Cardiac muscle cell (in vitro differentiated cells and primary cell): ENCODE results near the gene GDA. TPM values are rescaled to one million over a fixed set of nuclear protein-coding genes. Genes with fewer than 3 reads are reported as not detected.

Experiments
- DNase-seq, 2 donors: peaks; one replicate each; pipeline versions ENCODE4 v3.0.0 to v3.0.0-alpha.2; 2010 to 2017; ENCODE audit warnings: low read depth in 1 of 2, low spot score in 1 of 2
- H3K27ac ChIP-seq: fragments of 200-600 bp; sonication (generic); 2 replicates; pipeline ENCODE4 v1.5.1; 2016
- H3K27me3 ChIP-seq: fragments of 200-600 bp; sonication (generic); 2 replicates; pipeline ENCODE4 v1.6.0; 2016; ENCODE audit warnings: control low read depth
- H3K36me3 ChIP-seq: fragments of 200-600 bp; sonication (generic); 2 replicates; pipeline ENCODE4 v1.5.1; 2016; ENCODE audit warnings: control low read depth
- H3K4me1 ChIP-seq: fragments of 200-600 bp; sonication (generic); 2 replicates; pipeline ENCODE4 v1.8.1; 2017; ENCODE audit warnings: low read depth, mild to moderate bottlenecking, mixed run types
- H3K4me3 ChIP-seq: fragments of 200-600 bp; sonication (generic); 2 replicates; pipeline ENCODE4 v1.5.1; 2016; ENCODE audit warnings: mild to moderate bottlenecking
- H3K9me3 ChIP-seq: fragments of 200-600 bp; sonication (generic); 2 replicates; pipeline ENCODE4 v1.5.1; 2017; ENCODE audit warnings: low read depth, mild to moderate bottlenecking, control low read depth
- polyA plus RNA-seq: library from polyadenylated mRNA; unstranded; fragments of >200 nt; fragmentation: Nextera tagmentation; extraction: Ambion mirVana; gene quantifications from 2 replicates; pipeline ENCODE4 v1.2.1, GENCODE V29; 2016
- total RNA-seq: library from RNA; depleted of rRNA; stranded (reverse); fragments of >200 nt; gene quantifications from 2 replicates; pipeline ENCODE4 v1.2.3, GENCODE V29; 2016
- TF ChIP-seq, protein P1 (sequence below): IDR thresholded peaks from 2 replicates; pipeline ENCODE4 v1.5.1; 2012; ENCODE audit warnings: low read depth, mild to moderate bottlenecking, low read length

GDA gene
- total and polyA plus RNA-seq, 2 experiments from 2014 or later, result 0.18 to 0.59 TPM

- no peaks in the 10 kb centered on the region for H3K27me3 ChIP-seq
- H3K9me3 ChIP-seq, result no peaks in the 10 kb centered on the region
- no peak overlapping the region for H3K4me3 ChIP-seq
- no peak for DNase-seq
- H3K27ac ChIP-seq, result no peak overlapping the region
- no peaks in the 10 kb centered on the region for H3K36me3 ChIP-seq
- no peaks in the 10 kb centered on the region for H3K4me1 ChIP-seq
- TF ChIP-seq, protein P1, sequence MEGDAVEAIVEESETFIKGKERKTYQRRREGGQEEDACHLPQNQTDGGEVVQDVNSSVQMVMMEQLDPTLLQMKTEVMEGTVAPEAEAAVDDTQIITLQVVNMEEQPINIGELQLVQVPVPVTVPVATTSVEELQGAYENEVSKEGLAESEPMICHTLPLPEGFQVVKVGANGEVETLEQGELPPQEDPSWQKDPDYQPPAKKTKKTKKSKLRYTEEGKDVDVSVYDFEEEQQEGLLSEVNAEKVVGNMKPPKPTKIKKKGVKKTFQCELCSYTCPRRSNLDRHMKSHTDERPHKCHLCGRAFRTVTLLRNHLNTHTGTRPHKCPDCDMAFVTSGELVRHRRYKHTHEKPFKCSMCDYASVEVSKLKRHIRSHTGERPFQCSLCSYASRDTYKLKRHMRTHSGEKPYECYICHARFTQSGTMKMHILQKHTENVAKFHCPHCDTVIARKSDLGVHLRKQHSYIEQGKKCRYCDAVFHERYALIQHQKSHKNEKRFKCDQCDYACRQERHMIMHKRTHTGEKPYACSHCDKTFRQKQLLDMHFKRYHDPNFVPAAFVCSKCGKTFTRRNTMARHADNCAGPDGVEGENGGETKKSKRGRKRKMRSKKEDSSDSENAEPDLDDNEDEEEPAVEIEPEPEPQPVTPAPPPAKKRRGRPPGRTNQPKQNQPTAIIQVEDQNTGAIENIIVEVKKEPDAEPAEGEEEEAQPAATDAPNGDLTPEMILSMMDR, result no peak
Measured at GRCh38 chr9:72193478-72193881, 44.2 kb downstream of the GDA start.

GRCh38 chr9:72199238-72199637 is 50.0 kb downstream of the GDA start:
- Histone ChIP-seq H3K9me3 (no peaks in the 10 kb centered on the region), H3K27me3 (no peaks in the 10 kb centered on the region), H3K27ac (no peak overlapping the region), H3K4me1 (no peaks in the 10 kb centered on the region), H3K36me3 (no peaks in the 10 kb centered on the region), H3K4me3 (no peak overlapping the region)
- no peak for DNase-seq
- TF ChIP-seq, protein P1, result no peak

GRCh38 chr9:72200452-72200851 is 51.2 kb downstream of the GDA start:
- Histone ChIP-seq H3K9me3 (no peaks in the 10 kb centered on the region), H3K27me3 (no peaks in the 10 kb centered on the region), H3K27ac (no peak overlapping the region), H3K4me1 (no peaks in the 10 kb centered on the region), H3K36me3 (no peaks in the 10 kb centered on the region), H3K4me3 (no peak overlapping the region)
- TF ChIP-seq, protein P1, result no peak
- DNase-seq, result no peak

DNA sequence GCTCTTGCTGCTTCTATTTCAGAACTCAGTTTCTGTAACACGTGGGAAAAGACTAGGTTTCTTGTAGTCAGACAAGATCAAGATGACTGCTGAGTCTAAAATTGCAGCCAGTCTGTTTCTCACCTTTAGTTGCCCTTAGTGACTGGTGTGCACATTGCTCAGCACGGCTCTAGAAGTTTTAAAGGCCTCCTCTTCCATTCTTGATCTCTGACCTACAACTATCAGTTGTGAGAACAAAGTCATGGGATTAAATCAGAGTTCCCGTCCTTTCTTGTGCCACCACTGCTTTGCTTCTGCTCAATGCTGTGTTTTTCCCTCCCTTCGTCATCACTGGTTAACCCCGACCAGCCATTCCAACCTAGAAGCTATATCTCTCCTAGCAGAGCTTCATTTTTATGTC is 52.8 kb downstream of the GDA start:
- Histone ChIP-seq H3K36me3 (no peaks in the 10 kb centered on the region), H3K4me3 (no peak overlapping the region), H3K27ac (no peak overlapping the region), H3K27me3 (no peaks in the 10 kb centered on the region), H3K9me3 (no peaks in the 10 kb centered on the region), H3K4me1 (no peaks in the 10 kb centered on the region)
- no peak for DNase-seq
- TF ChIP-seq, protein P1, result no peak

- TF ChIP-seq, protein P1, result peak; percentile 60
- peak; percentile 40 to 42 for DNase-seq
- no peaks in the 10 kb centered on the region for H3K36me3 ChIP-seq
- H3K9me3 ChIP-seq, result no peaks in the 10 kb centered on the region
- no peaks in the 10 kb centered on the region for H3K4me1 ChIP-seq
- no peaks in the 10 kb centered on the region for H3K27me3 ChIP-seq
- H3K4me3 ChIP-seq, result no peak overlapping the region
- H3K27ac ChIP-seq, result no peak overlapping the region
Measured at GRCh38 chr9:72203205-72203803, 54.1 kb downstream of the GDA start.
